Gastrocnemius medialis (tissue), 4 donors: ENCODE data around the gene SCNN1G. TPM values are rescaled to one million over a fixed set of nuclear protein-coding genes. Genes with fewer than 3 reads are reported as not detected.

Experiments
- ATAC-seq, 2 donors: fragments of 150-250 bp; one replicate each; pipeline ENCODE4 v1.9.1; 2016
- DNase-seq, 2 donors: peaks; one replicate each; pipeline ENCODE4 v3.0.0-alpha.2; 2019
- H3K27ac ChIP-seq, 4 donors: fragments of 200-600 bp; sonication (generic); 1 replicate in 1 of 4; 2 replicates in 3 of 4; pipeline ENCODE4 v1.5.1; 2016 to 2018; ENCODE audit warnings: mild to moderate bottlenecking in 2 of 4, moderate library complexity in 1 of 4
- H3K27me3 ChIP-seq, 3 donors: fragments of 200-600 bp; sonication (generic) in 2 of 3; 1 replicate in 1 of 3; 2 replicates in 2 of 3; pipeline versions ENCODE4 v1.5.1 to v1.6.0; 2016 to 2019; ENCODE audit warnings: mild to moderate bottlenecking in 1 of 3, moderate library complexity in 1 of 3
- H3K36me3 ChIP-seq, 2 donors: fragments of 200-600 bp; sonication (generic) in 1 of 2; one replicate each; pipeline ENCODE4 v1.5.1; 2017 to 2018
- H3K4me1 ChIP-seq, 2 donors: fragments of 200-600 bp; sonication (generic) in 1 of 2; one replicate each; pipeline ENCODE4 v1.5.1; 2016 to 2017; ENCODE audit warnings: mild to moderate bottlenecking in 2 of 2
- H3K4me3 ChIP-seq, 4 donors: fragments of 200-600 bp; sonication (generic) in 3 of 4; 1 replicate in 1 of 4; 2 replicates in 3 of 4; pipeline ENCODE4 v1.5.1; 2016 to 2019; ENCODE audit warnings: mild to moderate bottlenecking in 2 of 4
- H3K9me3 ChIP-seq, 3 donors: fragments of 200-600 bp; sonication (generic) in 2 of 3; 1 replicate in 1 of 3; 2 replicates in 2 of 3; pipeline ENCODE4 v1.5.1; 2016 to 2019
- CTCF ChIP-seq, 5 experiments: fragments of 450-650 bp in 3 of 5; fragments of 200-600 bp in 2 of 5; sonication (generic) in 2 of 5; IDR thresholded peaks in 4 of 5; conservative IDR thresholded peaks in 1 of 5; 1 replicate in 4 of 5; 2 replicates in 1 of 5; pipeline ENCODE4 v1.5.1; 2016 to 2019; ENCODE audit warnings: antibody characterized with exemption in 5 of 5, mild to moderate bottlenecking in 3 of 5, moderate library complexity in 3 of 5
- POLR2A ChIP-seq, 2 donors: fragments of 450-650 bp; IDR thresholded peaks; one replicate each; pipeline ENCODE4 v1.6.1; 2017; ENCODE audit warnings: antibody characterized with exemption in 2 of 2, mild to moderate bottlenecking in 2 of 2, moderate library complexity in 2 of 2
- in situ Hi-C, 4 donors: fragments of 200-750 bp; cut with MboI; loops; one replicate each; pipeline versions ENCODE4 v1.15.0 to v1.8.0; 2017; ENCODE audit warnings: low sequenced_read_pairs in 4 of 4
- intact Hi-C: fragments of 100-400 bp; cut with DNase I; formaldehyde crosslinking; loops from one replicate; pipeline ENCODE4 v1.15.1; 2023; ENCODE audit warnings: low total_unique reads
- total RNA-seq, 4 donors: library from RNA; depleted of rRNA; stranded (reverse); fragments of >200 nt; gene quantifications; one replicate each; pipeline versions ENCODE4 v1.1.0 to v1.2.3, GENCODE V29; 2016

Gene SCNN1G
- total RNA-seq, 4 donors from 2014 or later: 0.58 TPM; not detected in 3

GRCh38 chr16:23255000-23255399, 72.5 kb downstream of the SCNN1G start:
- intact Hi-C loops: no loop called here
- Histone ChIP-seq H3K27me3 (no peaks in the 10 kb centered on the region), H3K4me3 (no peak overlapping the region), H3K27ac (no peak overlapping the region), H3K36me3 (no peaks in the 10 kb centered on the region), H3K9me3 (no peaks in the 10 kb centered on the region), H3K4me1 (no peaks in the 10 kb centered on the region)
- DNase-seq (no peak), ATAC-seq (no peak)
- in situ Hi-C loops: no loop called here
- TF ChIP-seq CTCF (IDR thresholded peaks at IDR 0.05 in 4 of 5, conservative IDR thresholded peaks at IDR 0.05 in 1 of 5): no peak
- no peak for TF ChIP-seq POLR2A (IDR thresholded peaks at IDR 0.05)

GRCh38 chr16:23256440-23256839, 73.9 kb downstream of the SCNN1G start:
- DNase-seq: no peak
- no peak for TF ChIP-seq CTCF (IDR thresholded peaks at IDR 0.05 in 4 of 5, conservative IDR thresholded peaks at IDR 0.05 in 1 of 5)
- ATAC-seq: no peak
- in situ Hi-C loops (no loop called here), intact Hi-C loops (no loop called here)
- no peaks in the 10 kb centered on the region for H3K27me3 ChIP-seq
- H3K4me3 ChIP-seq: no peak overlapping the region
- H3K4me1 ChIP-seq: no peaks in the 10 kb centered on the region
- no peak overlapping the region for H3K27ac ChIP-seq
- H3K9me3 ChIP-seq: no peaks in the 10 kb centered on the region
- no peaks in the 10 kb centered on the region for H3K36me3 ChIP-seq

- no peak for ATAC-seq
- in situ Hi-C loops (no loop called here), intact Hi-C loops (no loop called here)
- Histone ChIP-seq H3K4me1 (no peaks in the 10 kb centered on the region), H3K9me3 (no peaks in the 10 kb centered on the region), H3K4me3 (no peak overlapping the region), H3K27me3 (no peaks in the 10 kb centered on the region), H3K27ac (no peak overlapping the region), H3K36me3 (no peaks in the 10 kb centered on the region)
- DNase-seq: no peak
- TF ChIP-seq POLR2A (IDR thresholded peaks at IDR 0.05): no peak
- no peak for TF ChIP-seq CTCF (IDR thresholded peaks at IDR 0.05 in 4 of 5, conservative IDR thresholded peaks at IDR 0.05 in 1 of 5)
Measured at GRCh38 chr16:23257682-23258081, 75.1 kb downstream of the SCNN1G start.

- DNase-seq: no peak
- Histone ChIP-seq H3K4me3 (no peak overlapping the region), H3K27me3 (peaks cover 0 to 1% (median 0%) of the 10 kb centered on the region in 3 donors), H3K36me3 (no peaks in the 10 kb centered on the region), H3K27ac (no peak overlapping the region), H3K9me3 (no peaks in the 10 kb centered on the region), H3K4me1 (no peaks in the 10 kb centered on the region)
- no peak for TF ChIP-seq POLR2A (IDR thresholded peaks at IDR 0.05)
- no peak for TF ChIP-seq CTCF (IDR thresholded peaks at IDR 0.05 in 4 of 5, conservative IDR thresholded peaks at IDR 0.05 in 1 of 5)
- no peak for ATAC-seq
- intact Hi-C loops (no loop called here), in situ Hi-C loops (no loop called here)
Measured at GRCh38 chr16:23258919-23259237, 76.3 kb downstream of the SCNN1G start.

Other genes starting within 250 kb of the SCNN1G start
- 10 to 100 TPM; 13.2 to 23.3 (median 18.7) TPM for gene USP31, start 33.3 kb upstream of the SCNN1G start, total RNA-seq
- 1 to 10 TPM in 2 of 4 donors, under 1 TPM in 2; 0.81 to 2.3 (median 0.99) TPM for gene SCNN1B, start 119.6 kb downstream of the SCNN1G start, total RNA-seq